Embryonic facial prominence (tissue), 1 donor: ENCODE measurements around the gene ACAT2.
"Not testable (repeated sequence)": the region's sequence is repeated elsewhere in the genome, so short reads cannot be mapped to it uniquely, and the experiment has no call there.

Source experiments
- DNase-seq: peaks from one replicate; pipeline ENCODE4 v3.0.0-alpha.2; 2016; ENCODE audit errors: extremely low spot score

The ACAT2 gene

DNA sequence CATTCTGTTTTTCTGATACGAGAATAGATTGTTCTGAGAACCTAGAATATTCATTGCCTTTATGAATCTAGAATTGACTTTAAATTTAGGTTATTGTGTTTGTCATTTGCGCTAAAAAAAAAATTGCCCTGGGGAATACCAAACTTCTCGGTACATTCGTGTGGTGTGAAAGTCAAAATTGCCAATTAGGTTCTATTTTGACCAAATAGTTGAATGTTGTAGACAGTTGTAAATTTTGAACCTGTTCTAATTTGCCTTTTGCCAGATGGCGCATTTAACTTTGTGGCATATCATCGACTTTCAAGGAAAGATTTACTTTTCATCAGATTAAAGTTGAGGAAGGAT is 31.5 kb upstream of the ACAT2 start:
- no peak for DNase-seq

GRCh38 chr6:159732550-159732949 is 29.3 kb upstream of the ACAT2 start:
- not testable (repeated sequence) for DNase-seq

DNA sequence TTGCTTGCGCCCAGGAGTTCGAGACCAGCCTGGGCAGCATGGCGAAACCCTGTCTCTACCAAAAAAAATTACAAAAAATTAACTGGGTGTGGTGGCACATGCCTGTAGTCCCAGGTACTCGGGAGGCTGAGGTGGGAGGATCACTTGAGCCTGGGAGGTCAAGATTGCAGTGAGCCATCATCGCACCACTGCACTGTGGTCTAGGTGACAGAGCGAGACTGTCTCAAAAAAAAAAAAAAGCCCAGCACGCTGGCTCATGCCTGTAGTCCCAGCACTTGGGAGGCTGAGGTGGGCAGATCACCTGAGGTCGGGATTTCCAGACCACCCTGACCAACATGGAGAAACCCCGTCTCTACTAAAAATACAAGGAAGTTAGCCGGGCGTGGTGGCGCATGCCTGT is 28.4 kb upstream of the ACAT2 start:
- DNase-seq: not testable (repeated sequence)

- DNase-seq: no peak
These were observed 24.9 kb upstream of the ACAT2 start for GRCh38 chr6:159736908-159737307.

DNA sequence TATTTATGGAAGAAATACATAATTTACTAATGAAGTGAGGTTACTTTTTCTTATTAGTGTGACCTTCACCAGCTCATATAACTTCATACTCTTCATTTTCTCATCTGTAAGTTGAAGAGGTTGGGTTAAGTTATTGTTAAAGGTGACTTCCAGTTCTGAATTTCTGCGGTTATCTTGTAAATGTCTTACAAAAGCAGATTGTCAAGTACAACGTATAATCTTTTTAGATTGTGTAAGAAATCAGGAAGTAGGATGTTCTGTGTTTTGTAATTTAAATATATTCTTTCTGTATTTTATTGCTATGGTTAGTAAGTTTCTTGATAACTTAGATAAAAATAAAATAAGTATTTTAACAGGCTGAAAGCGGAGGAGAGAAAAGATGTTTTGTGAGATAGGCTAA is 22.5 kb upstream of the ACAT2 start:
- DNase-seq: no peak

- DNase-seq: no peak
These were observed 19.7 kb upstream of the ACAT2 start for GRCh38 chr6:159742165-159742564.

DNA sequence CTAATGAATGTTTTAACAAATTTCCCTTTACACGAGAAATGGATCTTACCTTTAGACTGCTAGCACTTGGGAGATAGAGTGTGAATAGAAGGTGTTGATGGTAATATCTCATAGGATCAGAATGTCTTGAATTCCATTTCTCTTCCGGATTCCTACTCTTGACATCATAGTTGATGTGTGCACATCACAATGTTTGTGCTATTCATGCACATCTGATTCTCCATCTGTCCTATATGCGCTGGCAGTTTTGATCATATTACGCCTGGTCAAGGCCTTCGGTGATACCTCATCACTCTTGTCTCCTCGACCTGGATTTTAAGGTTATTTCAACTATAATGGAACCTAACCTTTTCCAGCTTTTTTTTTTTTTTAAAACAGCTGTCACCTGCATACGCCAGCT is 16.8 kb upstream of the ACAT2 start:
- DNase-seq: no peak

GRCh38 chr6:159746759-159747158 is 15.1 kb upstream of the ACAT2 start:
- no peak for DNase-seq

GRCh38 chr6:159748127-159748526 is 13.7 kb upstream of the ACAT2 start:
- not testable (repeated sequence) for DNase-seq

DNA sequence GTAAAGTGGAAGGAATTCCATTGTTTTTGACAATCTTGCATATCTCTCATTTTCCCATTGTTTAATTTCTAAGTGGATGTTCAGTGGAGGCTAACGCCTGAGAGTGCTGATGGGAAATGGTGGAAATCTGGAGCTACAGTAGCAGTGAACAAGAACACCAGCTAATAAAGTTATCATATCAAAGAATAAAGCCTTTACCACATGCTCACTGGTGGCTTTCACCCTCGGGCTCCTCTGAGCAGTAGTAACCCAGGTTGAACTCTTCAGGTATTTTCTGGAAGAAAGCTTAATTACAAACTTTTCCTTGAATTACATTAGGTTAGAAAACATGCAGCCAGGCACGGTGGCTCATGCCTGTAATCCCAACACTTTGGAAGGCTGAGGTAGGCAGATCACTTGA is 10.4 kb upstream of the ACAT2 start:
- no peak for DNase-seq

DNA sequence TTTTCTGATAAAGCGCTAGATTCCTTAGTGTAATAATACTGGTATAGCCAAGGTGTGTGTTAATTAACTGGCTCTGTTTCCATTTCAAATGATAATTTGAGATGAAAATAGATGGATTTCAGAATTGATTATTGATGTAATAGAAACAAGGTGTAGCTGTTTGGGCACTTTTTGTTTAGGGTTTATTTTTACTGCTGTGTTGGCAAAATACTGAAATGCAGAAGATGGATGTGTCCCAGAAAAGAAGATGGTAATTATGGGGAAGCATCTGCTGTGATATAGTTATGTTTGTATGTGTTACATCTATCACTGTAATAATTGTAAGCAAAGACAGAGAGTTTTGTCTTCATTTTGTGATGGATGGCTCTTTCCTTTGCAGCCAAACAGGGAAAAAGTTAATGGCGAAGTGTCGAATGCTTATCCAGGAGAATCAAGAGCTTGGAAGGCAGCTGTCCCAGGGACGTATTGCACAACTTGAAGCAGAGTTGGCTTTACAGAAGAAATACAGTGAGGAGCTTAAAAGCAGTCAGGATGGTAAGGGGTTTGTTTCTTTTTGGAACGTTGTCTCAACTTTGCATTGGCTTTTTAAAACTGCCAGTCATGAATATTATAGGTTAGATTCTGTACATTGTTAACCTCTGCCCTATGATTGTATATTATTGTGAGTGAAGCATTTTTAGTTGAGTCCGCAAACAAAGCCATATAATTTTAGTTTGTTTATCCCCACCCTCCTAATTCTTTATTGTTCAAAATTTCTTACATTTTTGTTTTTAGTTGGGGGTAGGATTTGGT is 8.6 kb upstream of the ACAT2 start:
- no peak for DNase-seq

DNA sequence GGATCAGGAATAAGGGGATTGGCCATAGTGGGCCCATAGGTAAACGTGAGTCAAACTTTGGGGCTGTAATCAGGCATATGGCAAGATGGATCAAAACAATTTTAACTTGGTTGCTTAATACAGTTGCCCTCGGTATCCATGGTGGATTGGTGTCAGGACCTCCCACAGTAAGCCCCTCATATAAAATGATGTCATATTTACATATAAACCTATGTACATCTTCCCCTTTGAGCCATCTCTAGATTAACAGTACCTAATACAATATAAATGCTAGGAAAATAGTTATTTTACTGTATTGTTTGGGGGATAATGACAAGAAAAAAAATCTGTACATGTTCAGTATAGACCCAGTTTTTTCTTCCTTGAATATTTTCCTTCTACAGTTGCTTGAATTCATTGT is 7.4 kb upstream of the ACAT2 start:
- DNase-seq: no peak

- DNase-seq: no peak
These were observed 6.6 kb upstream of the ACAT2 start for GRCh38 chr6:159754959-159755914.

- DNase-seq: no peak
These were observed 5.3 kb upstream of the ACAT2 start for GRCh38 chr6:159756508-159756907.

GRCh38 chr6:159758031-159759001 is 3.5 kb upstream of the ACAT2 start:
- DNase-seq: no peak

DNA sequence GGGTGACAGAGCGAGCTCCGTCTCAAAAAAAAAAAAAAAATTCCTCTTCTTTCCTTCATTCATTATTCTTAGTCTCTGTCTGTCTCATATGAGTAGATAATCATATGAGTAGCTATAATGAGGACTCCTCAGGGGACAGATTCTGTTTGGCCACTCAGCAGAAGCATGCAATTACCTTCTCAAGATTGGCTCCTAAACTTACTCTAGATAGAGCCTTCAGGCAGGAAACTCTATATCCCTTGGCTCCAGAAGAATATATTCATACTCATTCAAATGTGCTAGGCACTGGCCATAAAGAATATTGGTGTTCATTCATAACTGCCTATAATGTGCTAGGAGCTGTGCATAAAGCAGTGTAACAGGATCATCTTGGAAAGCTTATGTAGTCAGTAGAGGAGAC is 2.2 kb upstream of the ACAT2 start:
- DNase-seq: no peak

- no peak for DNase-seq
These were observed 1.2 kb upstream of the ACAT2 start for GRCh38 chr6:159760602-159761057.

DNA sequence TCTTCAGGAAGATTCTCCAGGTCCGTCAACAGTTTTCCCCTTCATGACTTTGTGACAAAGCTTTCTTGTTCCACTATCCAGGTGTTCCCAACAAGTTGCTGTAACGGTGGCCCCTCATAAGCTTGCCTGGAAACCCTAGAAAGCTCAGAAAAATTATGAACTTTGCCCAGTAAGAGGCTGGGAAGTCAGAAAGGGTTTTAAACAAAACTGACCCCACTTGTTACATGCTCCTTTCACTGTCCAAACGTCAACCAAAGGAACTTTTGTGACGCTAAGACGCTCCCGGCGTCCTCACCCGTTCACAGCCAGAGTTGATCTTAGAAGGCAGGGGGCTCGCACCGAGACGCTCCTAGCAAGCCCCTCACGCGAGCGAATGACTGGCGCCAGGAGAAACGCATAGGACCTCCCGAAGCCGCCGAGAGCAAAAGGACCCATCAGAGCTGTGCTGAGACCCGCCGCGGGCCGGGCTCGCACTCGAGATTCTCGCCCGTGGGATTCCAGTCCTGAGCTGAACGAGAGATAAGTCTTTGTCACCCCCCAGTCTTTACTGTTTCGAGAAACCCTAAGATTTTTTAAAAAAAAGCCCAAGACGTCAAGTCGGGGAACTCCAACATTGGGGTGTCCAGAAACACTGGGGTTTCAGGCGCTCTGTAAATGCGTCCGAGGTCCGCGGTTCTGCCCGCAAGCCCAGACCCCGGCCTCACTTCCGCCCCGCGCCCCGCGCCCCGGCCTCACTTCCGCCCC is 544 bp upstream of the ACAT2 start:
- DNase-seq: no peak

- no peak for DNase-seq
These were observed 942 bp downstream of the ACAT2 start for GRCh38 chr6:159762681-159763293.

DNA sequence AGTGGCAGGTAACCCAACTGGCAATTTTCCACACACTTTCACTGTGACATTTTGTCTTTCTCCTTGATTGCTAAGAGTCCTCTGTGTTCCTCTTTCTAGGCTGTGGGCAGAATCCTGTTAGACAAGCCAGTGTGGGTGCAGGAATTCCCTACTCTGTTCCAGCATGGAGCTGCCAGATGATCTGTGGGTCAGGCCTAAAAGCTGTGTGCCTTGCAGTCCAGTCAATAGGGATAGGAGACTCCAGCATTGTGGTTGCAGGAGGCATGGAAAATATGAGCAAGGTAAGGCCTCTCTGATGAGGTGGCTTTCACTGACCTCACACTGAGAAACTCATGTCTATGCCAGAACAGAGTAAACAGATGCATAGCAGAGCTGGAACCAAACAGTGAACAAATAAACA is 5.1 kb downstream of the ACAT2 start:
- no peak for DNase-seq

GRCh38 chr6:159769470-159769869 is 7.6 kb downstream of the ACAT2 start:
- no peak for DNase-seq
